RWPE1 (cell line): Measurements from ENCODE around the gene LSM4.

Experiments
- CTCF ChIA-PET: fragments of 350-600 bp; sonication (Branson Sonifier 250); formaldehyde crosslinking; extraction: SDS; loops from one replicate; lab custom pipeline; 2021; lab: Yijun Ruan, JAX
- POLR2A ChIA-PET: fragments of 400-600 bp; formaldehyde crosslinking; extraction: SDS; loops from one replicate; lab custom pipeline; 2020; ENCODE audit warnings: antibody characterized with exemption; ENCODE audit not compliant: low non-redundant PET; lab: Yijun Ruan, JAX
- DNase-seq: peaks from one replicate; pipeline ENCODE4 v3.0.0; 2012; ENCODE audit warnings: low spot score
- H3K27ac ChIP-seq: fragments of 450-650 bp; 2 replicates; pipeline ENCODE4 v1.5.1; 2017
- CTCF ChIP-seq: fragments of 450-650 bp; conservative IDR thresholded peaks from 2 replicates; pipeline ENCODE4 v1.5.1; 2017; ENCODE audit warnings: low read depth, mild to moderate bottlenecking

The LSM4 gene

GRCh38 chr19:18342090-18342632 lies 19.3 kb upstream of the LSM4 start:
- no peak for DNase-seq
- H3K27ac ChIP-seq, result peak overlapping the region; percentile 61
- TF ChIP-seq CTCF, result no peak
- ChIA-PET POLR2A (no interaction called here), CTCF (interaction anchor here (1.2 kb wide), 1 partner anchor 63 kb away, joined by 3 read pairs; no protein-coding TSS in a partner anchor)

- H3K27ac ChIP-seq, result peak overlapping the region; percentile 61
- no peak for DNase-seq
- CTCF ChIA-PET, result interaction anchor here (1.2 kb wide), 1 partner anchor 62 kb away, joined by 3 read pairs; no protein-coding TSS in a partner anchor
- TF ChIP-seq CTCF, result no peak; the same call in 1 of the 2 replicates
- POLR2A ChIA-PET, result no interaction called here
Measured at GRCh38 chr19:18340990-18341868, 18.4 kb upstream of the LSM4 start.

GRCh38 chr19:18340190-18340989 lies 17.5 kb upstream of the LSM4 start, which contains the start of gene PGPEP1:
Gene PGPEP1 (plus strand): TSS chr19:18340598. CDS start chr19:18340682, 84 bp downstream.
- H3K27ac ChIP-seq, result peak within 1 kb of the TSS; percentile 61
- DNase-seq, result peak; percentile 67
- CTCF ChIA-PET, result interaction anchor here (0.5 to 0.6 kb wide), 2 partner anchors 77 to 224 kb away, joined by 3 to 4 read pairs; no protein-coding TSS in a partner anchor
- POLR2A ChIA-PET, result interaction anchor here (0.9 kb wide), 1 partner anchor 45 kb away, joined by 5 read pairs; the partner anchor contains the start of gene GDF15
- no peak for TF ChIP-seq CTCF

GRCh38 chr19:18339723-18340122 lies 16.8 kb upstream of the LSM4 start:
- ChIA-PET CTCF (interaction anchor here (0.5 to 1.4 kb wide), 5 partner anchors 11 to 225 kb away, joined by 3 to 7 read pairs (median 4); partner anchors contain the start of gene LSM4), POLR2A (interaction anchor here (0.9 kb wide), 1 partner anchor 46 kb away, joined by 5 read pairs; the partner anchor contains the start of gene GDF15)
- H3K27ac ChIP-seq, result peak overlapping the region; percentile 61; the same call in 1 of the 2 replicates
- no peak; the same call in 1 of the 2 replicates for TF ChIP-seq CTCF
- no peak for DNase-seq

GRCh38 chr19:18338541-18338940 lies 15.7 kb upstream of the LSM4 start:
- no peak for TF ChIP-seq CTCF
- DNase-seq, result no peak
- ChIA-PET CTCF (interaction anchor here (0.9 to 1.4 kb wide), 3 partner anchors 9 to 84 kb away, joined by 4 to 7 read pairs (median 7); no protein-coding TSS in a partner anchor), POLR2A (no interaction called here)
- H3K27ac ChIP-seq, result no peak overlapping the region
